Stimulated activated CD4-positive, alpha-beta T cell treated with anti-CD3 and anti-CD28 coated beads, Interleukin-1b, Interleukin-23, amount 100 ng/mL, for 4 hours (primary cell): ENCODE results near the gene SPATA46.

Source experiments
- DNase-seq, 2 donors: peaks; one replicate each; pipeline ENCODE4 v3.0.0-alpha.2; 2020; ENCODE audit warnings: low read depth in 2 of 2

SPATA46 gene

GRCh38 chr1:162391790-162392563 lies 15.3 kb upstream of the SPATA46 start:
- DNase-seq: no peak

- DNase-seq: no peak
Measured at GRCh38 chr1:162390396-162391185, 13.9 kb upstream of the SPATA46 start.

- DNase-seq: no peak
Measured at GRCh38 chr1:162389971-162390370, 13.3 kb upstream of the SPATA46 start.

GRCh38 chr1:162389021-162389818 lies 12.6 kb upstream of the SPATA46 start:
- no peak for DNase-seq

- no peak for DNase-seq
Measured at GRCh38 chr1:162388615-162389014, 12.0 kb upstream of the SPATA46 start.

GRCh38 chr1:162388083-162388594 lies 11.5 kb upstream of the SPATA46 start:
- DNase-seq: no peak

- DNase-seq: no peak
Measured at GRCh38 chr1:162387226-162388082, 10.8 kb upstream of the SPATA46 start.

- no peak for DNase-seq
Measured at GRCh38 chr1:162386292-162387225, 9.9 kb upstream of the SPATA46 start.

- DNase-seq: no peak
Measured at GRCh38 chr1:162385702-162386101, 9.0 kb upstream of the SPATA46 start.

GRCh38 chr1:162385280-162385623 lies 8.6 kb upstream of the SPATA46 start:
- DNase-seq: no peak

- DNase-seq: no peak
Measured at GRCh38 chr1:162384601-162385279, 8.1 kb upstream of the SPATA46 start.

GRCh38 chr1:162384116-162384515 lies 7.5 kb upstream of the SPATA46 start:
- no peak for DNase-seq

- DNase-seq: no peak
Measured at GRCh38 chr1:162383516-162383915, 6.9 kb upstream of the SPATA46 start.

- DNase-seq: no peak
Measured at GRCh38 chr1:162383091-162383490, 6.4 kb upstream of the SPATA46 start.

- no peak for DNase-seq
Measured at GRCh38 chr1:162381941-162382750, 5.5 kb upstream of the SPATA46 start.

GRCh38 chr1:162381383-162381782 lies 4.7 kb upstream of the SPATA46 start, which contains the start of gene C1orf226:
Gene C1orf226, plus strand, starts transcription at chr1:162381728. Its CDS starts 174 bp downstream, at chr1:162381902.
- DNase-seq: no peak

- DNase-seq: no peak
Measured at GRCh38 chr1:162380061-162380846, 3.6 kb upstream of the SPATA46 start.

- DNase-seq: no peak
Measured at GRCh38 chr1:162375463-162375862, 1.2 kb downstream of the SPATA46 start.
